ENCODE data around the gene CAND2.
"Not testable (repeated sequence)": the region's sequence is repeated elsewhere in the genome, so short reads cannot be mapped to it uniquely, and the experiment has no call there.

CAND2 gene

DNA sequence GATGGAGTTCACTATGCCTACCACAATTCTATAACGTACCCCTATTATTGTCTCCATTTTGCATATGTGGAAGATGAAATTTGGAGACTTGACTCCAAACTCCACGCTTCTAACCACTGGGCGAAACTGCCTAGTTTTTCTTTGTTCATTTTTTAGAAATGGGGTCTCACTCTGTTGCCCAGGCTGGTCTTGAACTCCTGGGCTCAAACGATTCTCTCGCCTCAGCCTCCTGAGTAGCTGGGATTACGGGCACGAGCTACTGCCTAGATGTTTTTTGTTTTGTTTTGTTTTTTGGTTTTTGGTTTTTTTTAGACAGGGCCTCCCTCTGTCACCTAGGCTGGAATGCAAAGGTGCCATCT, 45.5 kb downstream of the CAND2 start:
- TF ChIP-seq, protein P1, sequence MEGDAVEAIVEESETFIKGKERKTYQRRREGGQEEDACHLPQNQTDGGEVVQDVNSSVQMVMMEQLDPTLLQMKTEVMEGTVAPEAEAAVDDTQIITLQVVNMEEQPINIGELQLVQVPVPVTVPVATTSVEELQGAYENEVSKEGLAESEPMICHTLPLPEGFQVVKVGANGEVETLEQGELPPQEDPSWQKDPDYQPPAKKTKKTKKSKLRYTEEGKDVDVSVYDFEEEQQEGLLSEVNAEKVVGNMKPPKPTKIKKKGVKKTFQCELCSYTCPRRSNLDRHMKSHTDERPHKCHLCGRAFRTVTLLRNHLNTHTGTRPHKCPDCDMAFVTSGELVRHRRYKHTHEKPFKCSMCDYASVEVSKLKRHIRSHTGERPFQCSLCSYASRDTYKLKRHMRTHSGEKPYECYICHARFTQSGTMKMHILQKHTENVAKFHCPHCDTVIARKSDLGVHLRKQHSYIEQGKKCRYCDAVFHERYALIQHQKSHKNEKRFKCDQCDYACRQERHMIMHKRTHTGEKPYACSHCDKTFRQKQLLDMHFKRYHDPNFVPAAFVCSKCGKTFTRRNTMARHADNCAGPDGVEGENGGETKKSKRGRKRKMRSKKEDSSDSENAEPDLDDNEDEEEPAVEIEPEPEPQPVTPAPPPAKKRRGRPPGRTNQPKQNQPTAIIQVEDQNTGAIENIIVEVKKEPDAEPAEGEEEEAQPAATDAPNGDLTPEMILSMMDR (IDR thresholded peaks at IDR 0.05; ENCODE audit: borderline replicate concordance, insufficient read depth, low read depth, low read length): no peak
- H3K4me3 ChIP-seq (ENCODE audit: low read depth, low read length): peak overlapping the region; percentile 28

DNA sequence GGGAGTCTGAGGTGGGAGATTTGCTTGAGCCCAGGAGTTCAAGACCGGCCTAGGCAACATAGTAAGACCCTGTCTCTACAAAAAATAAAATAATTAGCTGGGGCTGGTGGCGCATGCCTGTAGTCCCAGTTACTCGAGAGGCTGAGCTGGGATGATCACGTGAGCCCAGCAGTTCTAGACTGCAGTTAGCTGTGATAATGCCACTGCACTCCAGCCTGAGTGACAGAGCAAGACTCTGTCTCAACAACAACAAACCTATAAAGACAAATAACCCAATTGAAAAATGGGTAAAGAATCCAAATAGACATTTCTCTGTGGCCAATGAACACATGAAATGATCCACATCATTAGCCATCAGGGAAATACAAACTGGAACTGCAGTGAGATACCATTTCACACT, 46.0 kb downstream of the CAND2 start:
- TF ChIP-seq, protein P1 (IDR thresholded peaks at IDR 0.05; ENCODE audit: borderline replicate concordance, insufficient read depth, low read depth, low read length): no peak
- H3K4me3 ChIP-seq (ENCODE audit: low read depth, low read length): no peak overlapping the region

DNA sequence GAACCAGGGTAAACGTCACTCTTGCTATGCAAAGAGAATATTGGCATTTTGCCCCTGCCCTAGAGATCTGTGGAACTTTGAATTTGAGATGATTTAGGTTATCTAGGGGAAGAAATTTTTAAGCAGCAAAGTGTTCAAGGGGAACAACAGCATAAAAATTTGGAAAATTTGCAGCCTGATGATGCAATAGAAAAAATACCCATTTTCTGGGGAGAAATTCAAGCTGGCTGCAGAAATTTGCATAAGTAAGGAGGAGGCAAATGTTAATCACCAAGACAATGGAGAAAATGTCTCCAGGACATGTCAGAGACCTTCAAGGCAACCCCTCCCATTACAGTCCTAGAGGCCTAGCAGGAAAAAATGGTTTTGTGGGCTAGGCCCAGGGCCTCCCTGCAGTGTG, 49.3 kb downstream of the CAND2 start:
- TF ChIP-seq, protein P1 (IDR thresholded peaks at IDR 0.05; ENCODE audit: borderline replicate concordance, insufficient read depth, low read depth, low read length): no peak
- H3K4me3 ChIP-seq (ENCODE audit: low read depth, low read length): no peak overlapping the region

DNA sequence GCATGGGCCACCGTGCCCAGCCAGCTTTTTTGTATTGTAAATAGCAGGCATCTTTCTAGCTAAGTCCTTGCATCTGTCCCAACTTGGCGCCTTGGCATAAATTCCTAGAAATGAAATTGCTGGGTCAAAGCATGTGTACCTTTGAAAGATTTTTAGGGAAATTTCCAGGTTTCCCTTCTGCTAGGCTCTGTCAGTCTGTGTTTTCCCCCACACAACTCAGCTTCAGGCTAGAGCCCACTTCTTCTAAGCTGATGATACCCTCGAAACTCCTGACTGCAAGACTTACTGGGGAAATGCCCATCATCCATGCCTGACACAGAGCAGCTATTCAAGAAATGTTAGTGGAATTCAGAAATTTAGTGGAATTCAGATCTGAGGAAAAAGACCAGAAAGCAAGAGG, 55.7 kb downstream of the CAND2 start:
- TF ChIP-seq, protein P1 (IDR thresholded peaks at IDR 0.05; ENCODE audit: borderline replicate concordance, insufficient read depth, low read depth, low read length): no peak
- H3K4me3 ChIP-seq (ENCODE audit: low read depth, low read length): no peak overlapping the region

DNA sequence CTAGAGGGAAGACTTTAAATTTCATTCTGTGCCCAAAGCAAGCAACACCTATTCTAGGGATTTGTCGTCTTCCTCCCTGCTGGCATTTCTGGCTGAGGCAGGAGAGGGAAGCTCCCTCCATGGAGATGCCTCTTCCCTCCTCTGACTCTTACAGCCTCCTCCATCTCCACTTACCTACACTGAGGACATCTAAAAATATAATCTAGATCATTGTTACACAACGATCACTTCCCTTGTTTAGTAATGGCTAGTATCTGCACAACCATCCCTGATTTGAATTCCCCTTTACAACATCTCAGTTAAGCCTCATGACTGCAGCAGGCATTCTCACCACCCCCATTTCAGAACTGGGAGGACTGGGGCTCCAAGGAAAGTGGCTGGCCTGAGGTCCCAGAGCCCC, 57.4 kb downstream of the CAND2 start:
- H3K4me3 ChIP-seq (ENCODE audit: low read depth, low read length): not testable (repeated sequence)

DNA sequence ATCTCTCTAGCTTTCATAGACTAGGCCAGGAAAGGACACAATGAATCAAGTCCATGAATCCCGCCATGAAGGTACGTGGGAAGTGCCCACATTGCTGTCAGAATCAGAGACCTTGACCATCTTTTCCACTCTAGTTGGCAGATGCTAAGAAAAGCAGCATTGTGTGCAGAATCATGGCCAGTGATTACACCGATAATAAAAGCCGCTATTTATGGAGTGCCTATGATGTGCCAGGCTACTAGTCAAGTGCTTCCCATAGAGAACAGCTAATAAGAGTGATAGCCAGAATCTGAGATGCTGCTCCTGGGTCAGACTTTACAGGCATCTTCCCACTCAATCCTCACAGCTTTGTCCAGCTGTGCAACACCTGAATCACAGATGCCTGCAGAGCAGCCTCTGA, 58.1 kb downstream of the CAND2 start:
- TF ChIP-seq, protein P1 (IDR thresholded peaks at IDR 0.05; ENCODE audit: borderline replicate concordance, insufficient read depth, low read depth, low read length): no peak
- no peak overlapping the region for H3K4me3 ChIP-seq (ENCODE audit: low read depth, low read length)

DNA sequence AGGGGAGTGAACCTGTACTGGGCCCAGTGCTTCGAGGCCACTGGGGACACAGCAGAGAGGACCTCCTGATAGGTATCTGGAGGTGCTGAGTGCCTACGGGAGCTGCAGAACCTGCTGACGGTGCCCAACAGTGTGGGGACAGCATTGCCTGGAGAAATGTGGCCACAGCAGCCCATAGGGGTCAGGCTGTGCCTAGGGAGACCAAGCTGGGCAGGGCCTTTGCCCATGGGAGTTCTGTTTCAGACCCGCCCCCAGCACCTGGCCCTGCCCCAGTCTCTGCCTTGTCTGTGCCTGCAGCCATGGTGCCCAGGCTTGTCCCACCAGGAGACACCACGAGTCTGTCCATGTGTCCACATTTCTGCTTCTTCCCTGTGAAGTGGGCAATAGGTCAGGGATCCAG, 60.1 kb downstream of the CAND2 start:
- TF ChIP-seq, protein P1 (IDR thresholded peaks at IDR 0.05; ENCODE audit: borderline replicate concordance, insufficient read depth, low read depth, low read length): no peak
- no peak overlapping the region for H3K4me3 ChIP-seq (ENCODE audit: low read depth, low read length)

DNA sequence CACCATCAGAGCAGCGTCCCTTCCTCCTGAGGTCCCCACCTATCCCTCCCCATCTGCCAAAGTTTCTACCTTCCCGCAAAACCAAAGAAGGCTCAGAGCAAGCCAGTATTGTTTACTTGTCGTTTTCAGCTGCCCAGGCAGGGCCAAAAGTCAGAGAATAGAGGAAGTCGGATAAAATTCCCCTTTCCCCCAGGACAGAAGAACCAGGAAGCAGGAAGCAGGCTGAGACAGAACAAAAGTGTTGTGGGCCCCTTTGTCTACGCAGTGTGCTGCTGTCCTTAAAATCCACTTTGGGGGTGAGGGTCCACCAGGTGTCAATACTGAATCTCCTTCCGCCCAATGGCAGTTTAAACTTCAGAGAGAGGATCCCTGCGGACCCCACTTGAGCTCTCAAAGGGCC, 63.4 kb downstream of the CAND2 start:
- H3K4me3 ChIP-seq (ENCODE audit: low read depth, low read length): no peak overlapping the region
- TF ChIP-seq, protein P1 (IDR thresholded peaks at IDR 0.05; ENCODE audit: borderline replicate concordance, insufficient read depth, low read depth, low read length): no peak
